GM23338 (cell line): ENCODE measurements around the gene XRCC4.

Experiments used
- CTCF ChIP-seq, 2 experiments: fragments of 200-600 bp in 1 of 2; sonication (generic) in 1 of 2; conservative IDR thresholded peaks; 2 replicates each; pipeline versions ENCODE4 v1.5.1 to v1.6.1; 2016 to 2017; ENCODE audit warnings: antibody characterized with exemption in 2 of 2, low read depth in 2 of 2, mild to moderate bottlenecking in 2 of 2, moderate library complexity in 1 of 2
- EZH2 ChIP-seq: fragments of 200-600 bp; sonication (generic); IDR thresholded peaks from one replicate; pipeline ENCODE4 v1.8.0; 2017; ENCODE audit warnings: antibody characterized with exemption, mild to moderate bottlenecking, low read depth; ENCODE audit not compliant: unreplicated experiment
- POLR2AphosphoS5 ChIP-seq: IDR thresholded peaks from 2 replicates; pipeline ENCODE4 v1.6.1; 2016; ENCODE audit warnings: antibody characterized with exemption, low read depth
- REST ChIP-seq: IDR thresholded peaks from one replicate; pipeline ENCODE4 v1.6.1; 2018; ENCODE audit warnings: antibody characterized with exemption; ENCODE audit not compliant: unreplicated experiment
- ZNF114 ChIP-seq: fragments of 250-450 bp; sonication (Bioruptor Pico); IDR thresholded peaks from 2 replicates; pipeline ENCODE4 v1.5.0; 2020; ENCODE audit warnings: mild to moderate bottlenecking, moderate library complexity
- ZNF331 ChIP-seq: fragments of 250-450 bp; sonication (Bioruptor Pico); IDR thresholded peaks from 2 replicates; pipeline ENCODE4 v1.5.0; 2020; ENCODE audit warnings: low read depth, mild to moderate bottlenecking, moderate library complexity

GRCh38 chr5:83156001-83156400 lies 78.7 kb downstream of the XRCC4 start:
- no peak for TF ChIP-seq CTCF (conservative IDR thresholded peaks at IDR 0.05; ENCODE audit: low read depth in 2 of 2)
- TF ChIP-seq EZH2: no peak
- TF ChIP-seq POLR2AphosphoS5: no peak
- no peak for TF ChIP-seq ZNF331 (CRISPR knock-in tag)
- TF ChIP-seq REST: no peak
- no peak for TF ChIP-seq ZNF114 (CRISPR knock-in tag)
